22Rv1 (cell line): ENCODE data around the gene ACTN2.

Experiments
- H3K27ac ChIP-seq: fragments of 450-650 bp; 2 replicates; pipeline ENCODE4 v1.5.1; 2017
- CTCF ChIP-seq: fragments of 450-650 bp; IDR thresholded peaks from 2 replicates; pipeline ENCODE4 v1.5.1; 2017; ENCODE audit warnings: mild to moderate bottlenecking
- ZFX ChIP-seq: fragments of 450-650 bp; IDR thresholded peaks from 2 replicates; pipeline ENCODE4 v1.6.1; 2017; ENCODE audit warnings: antibody characterized with exemption, borderline replicate concordance

The ACTN2 gene

GRCh38 chr1:236736761-236737160, 50.5 kb downstream of the ACTN2 start:
- no peak for TF ChIP-seq CTCF
- no peak for TF ChIP-seq ZFX
- no peak overlapping the region for H3K27ac ChIP-seq

- H3K27ac ChIP-seq: no peak overlapping the region
- TF ChIP-seq ZFX (no peak), CTCF (no peak)
These were observed 55.5 kb downstream of the ACTN2 start for GRCh38 chr1:236741753-236742152.

GRCh38 chr1:236742421-236743160, 56.3 kb downstream of the ACTN2 start:
- TF ChIP-seq CTCF: no peak
- TF ChIP-seq ZFX: no peak
- H3K27ac ChIP-seq: no peak overlapping the region

- H3K27ac ChIP-seq: no peak overlapping the region
- TF ChIP-seq ZFX: no peak
These were observed 58.2 kb downstream of the ACTN2 start for GRCh38 chr1:236744533-236744932.

- TF ChIP-seq CTCF (no peak), ZFX (no peak)
- no peak overlapping the region for H3K27ac ChIP-seq
These were observed 60.5 kb downstream of the ACTN2 start for GRCh38 chr1:236746785-236747184.

GRCh38 chr1:236747311-236747985, 61.1 kb downstream of the ACTN2 start:
- H3K27ac ChIP-seq: no peak overlapping the region
- no peak for TF ChIP-seq ZFX
- TF ChIP-seq CTCF: no peak

GRCh38 chr1:236748268-236748870, 62.1 kb downstream of the ACTN2 start:
- TF ChIP-seq CTCF: peak; percentile 36
- no peak for TF ChIP-seq ZFX
- no peak overlapping the region for H3K27ac ChIP-seq
